B cell (primary cell): ENCODE measurements around the gene ZNF212. TPM values are rescaled to one million over a fixed set of nuclear protein-coding genes. Genes with fewer than 3 reads are reported as not detected.
"Not testable (repeated sequence)": the region's sequence is repeated elsewhere in the genome, so short reads cannot be mapped to it uniquely, and the experiment has no call there.

ENCODE experiments used
- ATAC-seq: fragments of 200-7000 bp; cut with Tn5 transposase; one replicate; pipeline ENCODE4 v1.10.0; 2021; ENCODE audit warnings: low read depth, mild to moderate bottlenecking, moderate number of reproducible peaks, moderate library complexity
- CTCF ChIA-PET: fragments of 350-600 bp; sonication (Branson Sonifier 250); formaldehyde crosslinking; loops from one replicate; lab custom pipeline; 2021; ENCODE audit warnings: antibody characterized with exemption, inconsistent platforms; lab: Charles Lee
- POLR2A ChIA-PET: fragments of 350-600 bp; sonication (Branson Sonifier 250); formaldehyde crosslinking; loops from one replicate; lab custom pipeline; 2021; ENCODE audit warnings: antibody characterized with exemption; lab: Charles Lee
- DNase-seq: peaks from one replicate; pipeline ENCODE4 v3.0.0; 2013
- H2AFZ ChIP-seq: 2 replicates; pipeline ENCODE4 v1.6.1; 2012; ENCODE audit warnings: mild to moderate bottlenecking, low read depth, low read length; ENCODE audit not compliant: insufficient read depth, poor library complexity, severe bottlenecking
- H3K27ac ChIP-seq, 2 donors: 1 replicate in 1 of 2; 2 replicates in 1 of 2; pipeline ENCODE4 v1.5.1; 2012 to 2013; ENCODE audit warnings: low read length in 2 of 2, mild to moderate bottlenecking in 2 of 2, moderate library complexity in 1 of 2
- H3K27me3 ChIP-seq, 4 experiments: fragments of 200-600 bp in 1 of 4; sonication (generic) in 1 of 4; replicated peaks in 1 of 4; 1 replicate in 2 of 4; 2 replicates in 2 of 4; pipeline versions ENCODE4 v1.6.1 to v1.7.0; 2013 to 2016; ENCODE audit warnings: low read length in 3 of 4, mild to moderate bottlenecking in 2 of 4, mixed read lengths in 1 of 4, moderate library complexity in 1 of 4; ENCODE audit not compliant: insufficient read depth in 4 of 4, control insufficient read depth in 3 of 4; ENCODE audit errors: control extremely low read depth in 1 of 4
- H3K36me3 ChIP-seq, 2 experiments: replicated peaks in 1 of 2; 1 replicate in 1 of 2; 2 replicates in 1 of 2; pipeline versions ENCODE4 v1.6.1 to v1.7.1; 2013; ENCODE audit warnings: low read length in 1 of 2; ENCODE audit not compliant: insufficient read depth in 2 of 2, control insufficient read depth in 1 of 2; ENCODE audit errors: control extremely low read depth in 1 of 2, extremely low read depth in 1 of 2
- H3K4me1 ChIP-seq, 2 donors: fragments of 200-600 bp in 1 of 2; sonication (generic) in 1 of 2; 1 replicate in 1 of 2; 2 replicates in 1 of 2; pipeline versions ENCODE4 v1.5.1 to v1.6.1; 2013 to 2017; ENCODE audit warnings: low read length in 2 of 2; ENCODE audit not compliant: control insufficient read depth in 2 of 2, insufficient read depth in 2 of 2
- H3K4me2 ChIP-seq: replicated peaks from 2 replicates; pipeline ENCODE3; 2012; ENCODE audit warnings: mild to moderate bottlenecking, low read depth, low read length; ENCODE audit not compliant: poor library complexity, severe bottlenecking
- H3K4me3 ChIP-seq, 5 experiments: fragments of 200-600 bp in 1 of 5; sonication (generic) in 1 of 5; 1 replicate in 3 of 5; 2 replicates in 2 of 5; pipeline versions ENCODE4 v1.5.1 to v1.7.0; 2011 to 2016; ENCODE audit warnings: low read length in 4 of 5, mild to moderate bottlenecking in 4 of 5, low read depth in 2 of 5, control low read depth in 1 of 5, moderate library complexity in 1 of 5; ENCODE audit not compliant: insufficient read depth in 1 of 5; ENCODE audit errors: control extremely low read depth in 1 of 5, extremely low read depth in 1 of 5
- H3K79me2 ChIP-seq: fragments of 200-600 bp; sonication (generic); one replicate; pipeline ENCODE4 v1.6.0; 2016; ENCODE audit warnings: low read length; ENCODE audit not compliant: control insufficient read depth, insufficient read depth
- H3K9ac ChIP-seq: fragments of 200-600 bp; sonication (generic); 2 replicates; pipeline ENCODE4 v1.6.1; 2017; ENCODE audit warnings: mild to moderate bottlenecking, low read length, moderate library complexity
- H3K9me3 ChIP-seq, 3 donors: one replicate each; pipeline versions ENCODE4 v1.6.1 to v1.7.1; 2013; ENCODE audit warnings: low read length in 2 of 3; ENCODE audit not compliant: control insufficient read depth in 2 of 3, insufficient read depth in 1 of 3; ENCODE audit errors: control extremely low read depth in 1 of 3
- H4K20me1 ChIP-seq: 2 replicates; pipeline ENCODE4 v1.6.0; 2012; ENCODE audit warnings: mild to moderate bottlenecking, low read length; ENCODE audit not compliant: insufficient read depth, control insufficient read depth, poor library complexity, severe bottlenecking
- H3K27ac Mint-ChIP-seq: one replicate; pipeline ENCODE4 v1.8.0; 2021; ENCODE audit warnings: mixed read lengths
- H3K27me3 Mint-ChIP-seq: one replicate; pipeline ENCODE4 v1.8.0; 2021; ENCODE audit warnings: mixed read lengths
- H3K4me1 Mint-ChIP-seq: one replicate; pipeline ENCODE4 v1.8.0; 2021; ENCODE audit warnings: mixed read lengths
- H3K4me3 Mint-ChIP-seq: one replicate; pipeline ENCODE4 v1.8.0; 2021; ENCODE audit warnings: mixed read lengths
- H3K9me3 Mint-ChIP-seq: one replicate; pipeline ENCODE4 v1.8.0; 2022; ENCODE audit warnings: mixed read lengths; ENCODE audit not compliant: insufficient read depth
- EZH2 ChIP-seq: IDR thresholded peaks from 2 replicates; pipeline ENCODE4 v1.6.1; 2012; ENCODE audit warnings: borderline replicate concordance, low read depth, mild to moderate bottlenecking, moderate library complexity, low read length; ENCODE audit not compliant: insufficient read depth, poor library complexity, severe bottlenecking
- WGBS: methylation state at CpG from one replicate; pipeline ENCODE4 v1.1.5; 2013; ENCODE audit warnings: missing lambda C conversion rate; ENCODE audit not compliant: insufficient coverage; 5-methylcytosine and 5-hydroxymethylcytosine counted together
- intact Hi-C: fragments of 100-400 bp; cut with micrococcal nuclease; formaldehyde crosslinking; loops from one replicate; pipeline ENCODE4 v1.10.0; 2022
- polyA plus RNA-seq: library from polyadenylated mRNA; depleted of rRNA; stranded (reverse); fragments of >200 nt; gene quantifications from 2 replicates; pipeline ENCODE4 v1.2.3, GENCODE V29; 2012
- total RNA-seq, 2 donors: library from RNA; stranded (reverse); fragments of 120-200 nt in 1 of 2; gene quantifications; 1 replicate in 1 of 2; 2 replicates in 1 of 2; pipeline versions ENCODE4 v1.2.3 to v1.2.4, GENCODE V29; 2013 to 2022
- TF ChIP-seq, protein P1 (sequence below): fragments of 200-600 bp; IDR thresholded peaks from one replicate; pipeline ENCODE4 v1.8.0; 2022; ENCODE audit warnings: antibody characterized with exemption, mild to moderate bottlenecking

ZNF212 gene
- total and polyA plus RNA-seq, 2 donors (not counting 1 experiment from before 2014, with no cell fraction given) = 8.1 to 22.5 TPM

GRCh38 chr7:149229526-149229925, 9.9 kb upstream of the ZNF212 start:
- Histone ChIP-seq H3K4me2 (no peak overlapping the region), H3K4me3 (no peak overlapping the region), H3K79me2 (no peaks in the 10 kb centered on the region), H2AFZ (no peak overlapping the region), H3K9me3 (peaks cover 0 to 7% (median 0%) of the 10 kb centered on the region in 3 donors), H3K27me3 (peaks cover 0 to 5% (median 0%) of the 10 kb centered on the region in 4 experiments), H3K36me3 (peaks cover 0 to 3% of the 10 kb centered on the region in 2 experiments), H3K27ac (no peak overlapping the region), H4K20me1 (no peaks in the 10 kb centered on the region), H3K9ac (no peak overlapping the region), H3K4me1 (no peaks in the 10 kb centered on the region)
- ChIA-PET POLR2A (no interaction called here), CTCF (no interaction called here)
- intact Hi-C loops = no loop called here
- no peak overlapping the region for H3K27ac Mint-ChIP-seq
- H3K27me3 Mint-ChIP-seq = peaks cover 14% of the 10 kb centered on the region
- DNase-seq (no peak), ATAC-seq (peak; percentile 10)
- no peak for TF ChIP-seq EZH2
- TF ChIP-seq, protein P1, sequence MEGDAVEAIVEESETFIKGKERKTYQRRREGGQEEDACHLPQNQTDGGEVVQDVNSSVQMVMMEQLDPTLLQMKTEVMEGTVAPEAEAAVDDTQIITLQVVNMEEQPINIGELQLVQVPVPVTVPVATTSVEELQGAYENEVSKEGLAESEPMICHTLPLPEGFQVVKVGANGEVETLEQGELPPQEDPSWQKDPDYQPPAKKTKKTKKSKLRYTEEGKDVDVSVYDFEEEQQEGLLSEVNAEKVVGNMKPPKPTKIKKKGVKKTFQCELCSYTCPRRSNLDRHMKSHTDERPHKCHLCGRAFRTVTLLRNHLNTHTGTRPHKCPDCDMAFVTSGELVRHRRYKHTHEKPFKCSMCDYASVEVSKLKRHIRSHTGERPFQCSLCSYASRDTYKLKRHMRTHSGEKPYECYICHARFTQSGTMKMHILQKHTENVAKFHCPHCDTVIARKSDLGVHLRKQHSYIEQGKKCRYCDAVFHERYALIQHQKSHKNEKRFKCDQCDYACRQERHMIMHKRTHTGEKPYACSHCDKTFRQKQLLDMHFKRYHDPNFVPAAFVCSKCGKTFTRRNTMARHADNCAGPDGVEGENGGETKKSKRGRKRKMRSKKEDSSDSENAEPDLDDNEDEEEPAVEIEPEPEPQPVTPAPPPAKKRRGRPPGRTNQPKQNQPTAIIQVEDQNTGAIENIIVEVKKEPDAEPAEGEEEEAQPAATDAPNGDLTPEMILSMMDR = no peak
- 75% methylated on average over 6 of the region's 6 CpGs for WGBS
- H3K4me3 Mint-ChIP-seq = no peak overlapping the region
- no peaks in the 10 kb centered on the region for H3K4me1 Mint-ChIP-seq
- H3K9me3 Mint-ChIP-seq = no peaks in the 10 kb centered on the region

GRCh38 chr7:149232362-149232761, 7.1 kb upstream of the ZNF212 start:
- ATAC-seq (no peak), DNase-seq (no peak)
- Histone ChIP-seq H3K27me3 (peaks cover 0 to 10% (median 0%) of the 10 kb centered on the region in 4 experiments), H3K36me3 (no peaks in the 10 kb centered on the region), H2AFZ (no peak overlapping the region), H4K20me1 (no peaks in the 10 kb centered on the region), H3K4me2 (no peak overlapping the region), H3K27ac (no peak overlapping the region), H3K4me1 (no peaks in the 10 kb centered on the region), H3K9me3 (no peaks in the 10 kb centered on the region), H3K79me2 (no peaks in the 10 kb centered on the region), H3K4me3 (no peak overlapping the region), H3K9ac (no peak overlapping the region)
- no peak overlapping the region for H3K4me3 Mint-ChIP-seq
- ChIA-PET POLR2A (no interaction called here), CTCF (interaction anchor here (0.5 to 1.5 kb wide), 2 partner anchors 29 to 393 kb away, joined by 3 to 4 read pairs; partner anchors contain the start of gene ZNF783)
- intact Hi-C loops = no loop called here
- H3K4me1 Mint-ChIP-seq = no peaks in the 10 kb centered on the region
- no peaks in the 10 kb centered on the region for H3K9me3 Mint-ChIP-seq
- WGBS = 81% methylated on average over 2 of the region's 2 CpGs
- H3K27ac Mint-ChIP-seq = no peak overlapping the region
- peaks cover 17% of the 10 kb centered on the region for H3K27me3 Mint-ChIP-seq
- TF ChIP-seq EZH2 = no peak
- TF ChIP-seq, protein P1 = no peak

- H3K79me2 ChIP-seq, H3K4me3 Mint-ChIP-seq, H3K27ac ChIP-seq, H3K36me3 ChIP-seq, H4K20me1 ChIP-seq, intact Hi-C loops, POLR2A ChIA-PET, ATAC-seq, H3K9ac ChIP-seq, H3K4me2 ChIP-seq, H2AFZ ChIP-seq, H3K27ac Mint-ChIP-seq, DNase-seq, H3K4me1 Mint-ChIP-seq, H3K4me1 ChIP-seq, H3K4me3 ChIP-seq, H3K9me3 ChIP-seq, H3K9me3 Mint-ChIP-seq: not testable (repeated sequence)
- H3K27me3 ChIP-seq = peaks cover 0 to 10% (median 0%) of the 10 kb centered on the region in 4 experiments
- peaks cover 17% of the 10 kb centered on the region for H3K27me3 Mint-ChIP-seq
- CTCF ChIA-PET = interaction anchor here (0.6 to 2.1 kb wide), 2 partner anchors 19 to 39 kb away, joined by 5 to 6 read pairs; partner anchors contain the start of gene ZNF282
- WGBS = 90% methylated on average over 5 of the region's 7 CpGs
Measured at GRCh38 chr7:149233655-149234204, 5.7 kb upstream of the ZNF212 start.
